ENCODE data around the gene LRMDA.

GRCh38 chr10:75620356-75620755 is 188.9 kb downstream of the LRMDA start:
- TF ChIP-seq ZNF512 (CRISPR knock-in tag; IDR thresholded peaks at IDR 0.05) (no peak), CTCF (CRISPR knock-in tag; IDR thresholded peaks at IDR 0.05) (no peak), FOSL2 (CRISPR knock-in tag; IDR thresholded peaks at IDR 0.05) (no peak), MXI1 (IDR thresholded peaks at IDR 0.05; ENCODE audit: borderline replicate concordance, low read depth, low read length) (no peak), KAT7 (CRISPR knock-in tag; IDR thresholded peaks at IDR 0.05; ENCODE audit: borderline replicate concordance) (no peak), EP300 (IDR thresholded peaks at IDR 0.05; ENCODE audit: low read depth in 2 of 2, low read length in 2 of 2) (no peak), EP300 (CRISPR knock-in tag; IDR thresholded peaks at IDR 0.05; ENCODE audit: borderline replicate concordance) (no peak), MAX (IDR thresholded peaks at IDR 0.05) (no peak), MLXIP (CRISPR knock-in tag; IDR thresholded peaks at IDR 0.05; ENCODE audit: borderline replicate concordance) (no peak), JUN (CRISPR knock-in tag; IDR thresholded peaks at IDR 0.05) (no peak), ZBTB8A (CRISPR knock-in tag; IDR thresholded peaks at IDR 0.05; ENCODE audit: borderline replicate concordance, low read depth) (no peak), AFF4 (CRISPR knock-in tag; IDR thresholded peaks at IDR 0.05) (no peak), NKX3-1 (CRISPR knock-in tag; IDR thresholded peaks at IDR 0.05) (no peak), ZNF451 (CRISPR knock-in tag; IDR thresholded peaks at IDR 0.05) (no peak)

Data from HepG2 (cell line).